Testis (tissue), 2 donors: ENCODE data around the gene ICE2.

ENCODE experiments used
- POLR2A ChIP-seq: fragments of 450-650 bp; IDR thresholded peaks from one replicate; pipeline ENCODE4 v1.6.1; 2017; ENCODE audit warnings: antibody characterized with exemption, mild to moderate bottlenecking, moderate library complexity
- TF ChIP-seq, protein P1 (sequence below), 3 experiments: fragments of 450-650 bp in 2 of 3; fragments of 200-600 bp in 1 of 3; sonication (generic) in 1 of 3; IDR thresholded peaks; one replicate each; pipeline ENCODE4 v1.5.1; 2016 to 2019; ENCODE audit warnings: antibody characterized with exemption in 3 of 3, mild to moderate bottlenecking in 2 of 3, moderate library complexity in 1 of 3

- TF ChIP-seq, protein P1, sequence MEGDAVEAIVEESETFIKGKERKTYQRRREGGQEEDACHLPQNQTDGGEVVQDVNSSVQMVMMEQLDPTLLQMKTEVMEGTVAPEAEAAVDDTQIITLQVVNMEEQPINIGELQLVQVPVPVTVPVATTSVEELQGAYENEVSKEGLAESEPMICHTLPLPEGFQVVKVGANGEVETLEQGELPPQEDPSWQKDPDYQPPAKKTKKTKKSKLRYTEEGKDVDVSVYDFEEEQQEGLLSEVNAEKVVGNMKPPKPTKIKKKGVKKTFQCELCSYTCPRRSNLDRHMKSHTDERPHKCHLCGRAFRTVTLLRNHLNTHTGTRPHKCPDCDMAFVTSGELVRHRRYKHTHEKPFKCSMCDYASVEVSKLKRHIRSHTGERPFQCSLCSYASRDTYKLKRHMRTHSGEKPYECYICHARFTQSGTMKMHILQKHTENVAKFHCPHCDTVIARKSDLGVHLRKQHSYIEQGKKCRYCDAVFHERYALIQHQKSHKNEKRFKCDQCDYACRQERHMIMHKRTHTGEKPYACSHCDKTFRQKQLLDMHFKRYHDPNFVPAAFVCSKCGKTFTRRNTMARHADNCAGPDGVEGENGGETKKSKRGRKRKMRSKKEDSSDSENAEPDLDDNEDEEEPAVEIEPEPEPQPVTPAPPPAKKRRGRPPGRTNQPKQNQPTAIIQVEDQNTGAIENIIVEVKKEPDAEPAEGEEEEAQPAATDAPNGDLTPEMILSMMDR (IDR thresholded peaks at IDR 0.05) = no peak
- no peak for TF ChIP-seq POLR2A
Observed at GRCh38 chr15:60509470-60509869, 30.5 kb upstream of the ICE2 start.
